Measurements from ENCODE around the gene PPDPF. TPM values are rescaled to one million over a fixed set of nuclear protein-coding genes. Genes with fewer than 3 reads are reported as not detected.

The PPDPF gene
- total and polyA plus RNA-seq, 2 of the 8 experiments (the other 6 are each of a cell fraction or from before 2014, with no cell fraction given), result 30.5 to 138 TPM

DNA sequence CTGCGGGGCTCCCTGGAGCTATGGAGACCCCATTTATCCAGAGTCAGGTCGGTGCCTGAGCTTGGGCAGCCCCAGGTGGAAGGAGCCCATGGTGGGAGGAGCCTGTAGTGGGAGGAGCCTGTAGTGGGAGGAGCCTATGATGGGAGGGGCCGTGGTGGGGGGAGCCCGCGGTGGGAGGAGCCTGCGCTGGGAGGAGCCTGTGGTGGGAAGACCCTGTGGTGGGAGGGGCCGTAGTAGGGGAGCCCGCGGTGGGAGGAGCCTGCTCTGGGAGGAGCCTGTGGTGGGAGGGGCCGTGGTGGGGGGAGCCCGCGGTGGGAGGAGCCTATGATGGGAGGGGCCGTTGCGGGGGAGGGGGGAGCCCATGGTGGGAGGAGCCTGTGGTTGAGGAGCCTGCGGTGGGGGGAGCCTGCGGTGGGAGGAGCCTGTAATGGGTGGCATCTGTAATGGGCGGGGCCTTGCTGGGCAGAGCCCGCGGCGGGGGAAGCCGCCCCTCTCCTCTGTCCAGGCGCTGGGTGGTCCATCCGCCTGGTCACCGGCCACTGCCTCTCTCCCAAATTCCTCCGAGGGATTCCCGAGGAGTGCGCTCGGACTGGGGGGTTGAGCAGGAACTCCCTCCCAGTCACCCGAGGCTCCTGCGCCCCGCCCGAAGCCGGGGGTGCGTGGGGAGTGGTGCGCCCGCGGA is 32.8 kb downstream of the PPDPF start:
- H3K23me2 ChIP-seq (ENCODE audit: low read depth, low read length), result peaks cover 4% of the 10 kb centered on the region; the same call in 1 of the 2 replicates
- peaks cover 0 to 1% of the 10 kb centered on the region in 2 experiments for H4K20me1 ChIP-seq (replicated peaks in 1 of 2; ENCODE audit: control insufficient read depth in 1 of 2, insufficient read depth in 2 of 2, low read length in 2 of 2)
- H2BK120ac ChIP-seq (replicated peaks; ENCODE audit: low read depth, low read length), result no peak overlapping the region
- H3K36me3 ChIP-seq (ENCODE audit: control insufficient read depth in 2 of 4, insufficient read depth in 4 of 4, low read length in 3 of 4), result no peaks in the 10 kb centered on the region
- H3K56ac ChIP-seq (replicated peaks; ENCODE audit: insufficient read length, low read depth, low read length), result no peak overlapping the region
- H3K4me1 ChIP-seq (replicated peaks in 1 of 4; ENCODE audit: control insufficient read depth in 3 of 4, insufficient read depth in 4 of 4, low read length in 3 of 4), result peaks cover 0 to 28% (median 16%) of the 10 kb centered on the region in 4 experiments; a peak in 6 of 7 replicates
- no peak overlapping the region for H3K14ac ChIP-seq (ENCODE audit: insufficient read length)
- H3K4me3 ChIP-seq (ENCODE audit: extremely low read depth in 1 of 4, insufficient read depth in 2 of 4, low read depth in 3 of 4, low read length in 4 of 4), result peak overlapping the region; percentile 57 to 99 (median 81)
- H3K79me1 ChIP-seq (ENCODE audit: low read depth, low read length), result no peaks in the 10 kb centered on the region
- H3K79me2 ChIP-seq (ENCODE audit: control insufficient read depth in 1 of 2, insufficient read depth in 2 of 2, low read length in 2 of 2), result no peaks in the 10 kb centered on the region
- H2BK20ac ChIP-seq (ENCODE audit: low read length), result no peak overlapping the region
- no peak overlapping the region; the same call in 1 of the 2 replicates for H2AFZ ChIP-seq (ENCODE audit: low read length)
- H2AK5ac ChIP-seq (ENCODE audit: low read depth, low read length), result no peak overlapping the region
- CTCF ChIA-PET (ENCODE audit: partially characterized antibody), result interaction anchor here (0.5 to 3.3 kb wide), 5 partner anchors 10 to 1350 kb away, joined by 3 to 22 read pairs (median 4); partner anchors contain the start of gene PTK6
- H4K8ac ChIP-seq (ENCODE audit: extremely low read depth, insufficient read depth, low read length), result no peak overlapping the region
- H3K4me2 ChIP-seq (ENCODE audit: insufficient read depth in 1 of 2, low read depth in 2 of 2, low read length in 2 of 2), result peak overlapping the region; percentile 49 to 95
- peak overlapping the region; percentile 20 for H4K5ac ChIP-seq (ENCODE audit: insufficient read length, low read depth, low read length)
- no peak overlapping the region; the same call in 1 of the 2 replicates for H3K18ac ChIP-seq (ENCODE audit: extremely low read depth, low read length)
- H3K9me3 ChIP-seq (ENCODE audit: insufficient read depth in 2 of 2, low read depth in 1 of 2, low read length in 1 of 2), result no peaks in the 10 kb centered on the region
- 8% methylated on average over 9 of the region's 37 CpGs; no CpG with 5 or more reads in 1 of the 2 experiments for WGBS, 2 experiments (ENCODE audit: extremely low coverage in 1 of 2, insufficient coverage in 1 of 2, insufficient read length in 1 of 2, insufficient replicate concordance in 2 of 2, low coverage in 1 of 2, low lambda C conversion rate in 2 of 2, missing lambda C conversion rate in 1 of 2)
- no peak overlapping the region for H4K91ac ChIP-seq (replicated peaks; ENCODE audit: insufficient read length, low read length)
- no peak overlapping the region for H2BK15ac ChIP-seq (ENCODE audit: low read length)
- H3K9ac ChIP-seq (replicated peaks in 1 of 4; ENCODE audit: extremely low read depth in 1 of 4, low read depth in 3 of 4, low read length in 3 of 4), result no peak overlapping the region; a peak in 2 of 7 replicates
- TF ChIP-seq KDM5A (IDR thresholded peaks at IDR 0.05; ENCODE audit: low read length), result no peak
- peak; percentile 34; the same call in 1 of the 2 replicates for TF ChIP-seq EGR1 (IDR thresholded peaks at IDR 0.05; ENCODE audit: borderline replicate concordance, low read depth, low read length)
- TF ChIP-seq BACH1 (IDR thresholded peaks at IDR 0.05; ENCODE audit: low read length), result no peak
- no peak for TF ChIP-seq HDAC6 (IDR thresholded peaks at IDR 0.05; ENCODE audit: low read depth, low read length)
- 0 out of 2 replicates have a peak, but pooled peaks have one; percentile 7 for TF ChIP-seq NRF1 (IDR thresholded peaks at IDR 0.05; ENCODE audit: low read depth, low read length)
- peak; percentile 73 for TF ChIP-seq SP1 (IDR thresholded peaks at IDR 0.05; ENCODE audit: low read depth, low read length)
- TF ChIP-seq PHF8 (conservative IDR thresholded peaks at IDR 0.05; ENCODE audit: low read depth, low read length), result peak; percentile 36; the same call in 1 of the 2 replicates
- TF ChIP-seq SIRT6 (IDR thresholded peaks at IDR 0.05; ENCODE audit: low read length), result no peak
- TF ChIP-seq SP4 (IDR thresholded peaks at IDR 0.05; ENCODE audit: low read length), result peak; percentile 81; the same call in 1 of the 2 replicates
- TF ChIP-seq ASH2L (IDR thresholded peaks at IDR 0.05; ENCODE audit: low read length), result peak; percentile 37
- peak; percentile 91 for TF ChIP-seq KDM4A (IDR thresholded peaks at IDR 0.05; ENCODE audit: low read depth, low read length, severe bottlenecking)
- TF ChIP-seq POU5F1 (IDR thresholded peaks at IDR 0.05; ENCODE audit: low read depth, low read length), result no peak
- 0 out of 3 replicates have a peak, but pooled peaks of 1 of the 2 experiments have one; percentile 36 for TF ChIP-seq POLR2A (IDR thresholded peaks at IDR 0.05; ENCODE audit: control extremely low read depth in 1 of 2, low read depth in 2 of 2, low read length in 2 of 2)
- POLR2A ChIA-PET (ENCODE audit: partially characterized antibody), result interaction anchor here (1.3 to 2.2 kb wide), 3 partner anchors 11 to 89 kb away, joined by 3 to 7 read pairs (median 4); no protein-coding TSS in a partner anchor
- no peak overlapping the region for H3K4ac ChIP-seq (replicated peaks; ENCODE audit: insufficient read length, low read depth, low read length)
- no peak overlapping the region for H3K23ac ChIP-seq (ENCODE audit: insufficient read length)
- peak; percentile 78 for FAIRE-seq
- H3K27ac ChIP-seq (ENCODE audit: low read depth, low read length), result no peak overlapping the region; the same call in 1 of the 2 replicates
- peak; percentile 92 to 99 for DNase-seq (ENCODE audit: low read depth in 1 of 2, low spot score in 2 of 2)
- H2BK12ac ChIP-seq (ENCODE audit: low read depth, low read length), result no peak overlapping the region
- no peaks in the 10 kb centered on the region; a peak in 1 of 7 replicates for H3K27me3 ChIP-seq (replicated peaks in 1 of 4; ENCODE audit: control insufficient read depth in 3 of 4, extremely low read depth in 1 of 4, insufficient read depth in 3 of 4, low read length in 3 of 4)
- peak overlapping the region; percentile 83; the same call in 1 of the 2 replicates for H2BK5ac ChIP-seq (ENCODE audit: low read depth, low read length)

Data from H1 (cell line).